GM18519 (cell line): ENCODE data around the gene POFUT2.

Source experiments
- ATAC-seq: cut with Tn5 transposase; IDR thresholded peaks from one replicate; pipeline ENCODE4 v1.9.1; 2021; ENCODE audit warnings: mild to moderate bottlenecking, moderate library complexity; ENCODE audit not compliant: unreplicated experiment, low FRiP score

Gene POFUT2

GRCh38 chr21:45299864-45300785 lies 12.4 kb upstream of the POFUT2 start:
- no peak for ATAC-seq

GRCh38 chr21:45299026-45299863 lies 11.6 kb upstream of the POFUT2 start:
- ATAC-seq = no peak

GRCh38 chr21:45297869-45298268 lies 10.2 kb upstream of the POFUT2 start:
- ATAC-seq = no peak

GRCh38 chr21:45297329-45297728 lies 9.6 kb upstream of the POFUT2 start:
- ATAC-seq = no peak

- ATAC-seq = no peak
These were observed 8.9 kb upstream of the POFUT2 start for GRCh38 chr21:45296638-45297037.

GRCh38 chr21:45295576-45296365 lies 8.1 kb upstream of the POFUT2 start:
- ATAC-seq = no peak

GRCh38 chr21:45294509-45295291 lies 7.0 kb upstream of the POFUT2 start:
- ATAC-seq = no peak

- ATAC-seq = no peak
These were observed 6.2 kb upstream of the POFUT2 start for GRCh38 chr21:45293726-45294401.

GRCh38 chr21:45293220-45293725 lies 5.6 kb upstream of the POFUT2 start:
- no peak for ATAC-seq

- no peak for ATAC-seq
These were observed 4.9 kb upstream of the POFUT2 start for GRCh38 chr21:45292399-45293219.

GRCh38 chr21:45291613-45292398 lies 4.1 kb upstream of the POFUT2 start:
- no peak for ATAC-seq

GRCh38 chr21:45290948-45291612 lies 3.4 kb upstream of the POFUT2 start:
- ATAC-seq = no peak

GRCh38 chr21:45289655-45290515 lies 2.2 kb upstream of the POFUT2 start:
- no peak for ATAC-seq

GRCh38 chr21:45289134-45289533 lies 1.4 kb upstream of the POFUT2 start:
- ATAC-seq = no peak

- ATAC-seq = no peak
These were observed 746 bp upstream of the POFUT2 start for GRCh38 chr21:45288441-45288841.
